ENCODE measurements around the gene RGS18.
"Not testable (repeated sequence)": the region's sequence is repeated elsewhere in the genome, so short reads cannot be mapped to it uniquely, and the experiment has no call there.

- TF ChIP-seq CTCF (conservative IDR thresholded peaks at IDR 0.05; ENCODE audit: low read depth in 2 of 2); POLR2AphosphoS5 (IDR thresholded peaks at IDR 0.05; ENCODE audit: low read depth); EZH2 (IDR thresholded peaks at IDR 0.05; ENCODE audit: low read depth, unreplicated experiment); EZH2phosphoT487 (IDR thresholded peaks at IDR 0.05; ENCODE audit: unreplicated experiment); REST (IDR thresholded peaks at IDR 0.05; ENCODE audit: unreplicated experiment); CREB1 (CRISPR knock-in tag; IDR thresholded peaks at IDR 0.05; ENCODE audit: low read depth): not testable (repeated sequence)
Observed at GRCh38 chr1:192130865-192131264, 27.4 kb upstream of the RGS18 start.
